CD14-positive monocyte (primary cell): Measurements from ENCODE around the gene ACTA1. TPM values are rescaled to one million over a fixed set of nuclear protein-coding genes. Genes with fewer than 3 reads are reported as not detected.
"Not testable (repeated sequence)": the region's sequence is repeated elsewhere in the genome, so short reads cannot be mapped to it uniquely, and the experiment has no call there.

Experiments
- DNase-seq, 3 donors: peaks; one replicate each; pipeline ENCODE4 v3.0.0-alpha.2; 2011 to 2022
- H2AFZ ChIP-seq: 2 replicates; pipeline ENCODE4 v1.6.0; 2012; ENCODE audit warnings: mild to moderate bottlenecking, low read depth, low read length, inconsistent platforms; ENCODE audit not compliant: insufficient read depth, poor library complexity, severe bottlenecking
- H3K27ac ChIP-seq, 2 donors: 1 replicate in 1 of 2; 2 replicates in 1 of 2; pipeline ENCODE4 v1.5.1; 2012 to 2013; ENCODE audit warnings: low read length in 2 of 2, control low read depth in 1 of 2, inconsistent platforms in 1 of 2, low read depth in 1 of 2, mild to moderate bottlenecking in 1 of 2
- H3K27me3 ChIP-seq, 2 donors: one replicate each; pipeline versions ENCODE4 v1.6.0 to v1.6.1; 2011 to 2013; ENCODE audit warnings: low read length in 2 of 2; ENCODE audit not compliant: control insufficient read depth in 2 of 2, insufficient read depth in 2 of 2
- H3K36me3 ChIP-seq, 2 donors: replicated peaks in 1 of 2; 1 replicate in 1 of 2; 2 replicates in 1 of 2; pipeline versions ENCODE4 v1.5.1 to v1.6.1; 2012 to 2013; ENCODE audit warnings: low read length in 2 of 2, control low read depth in 1 of 2, inconsistent platforms in 1 of 2, mild to moderate bottlenecking in 1 of 2; ENCODE audit not compliant: insufficient read depth in 2 of 2, control insufficient read depth in 1 of 2
- H3K4me1 ChIP-seq, 2 donors: 1 replicate in 1 of 2; 2 replicates in 1 of 2; pipeline versions ENCODE4 v1.5.1 to v1.6.1; 2012 to 2013; ENCODE audit warnings: low read length in 2 of 2, control low read depth in 1 of 2, inconsistent platforms in 1 of 2, mild to moderate bottlenecking in 1 of 2, moderate library complexity in 1 of 2; ENCODE audit not compliant: insufficient read depth in 2 of 2, control insufficient read depth in 1 of 2
- H3K4me2 ChIP-seq: replicated peaks from 2 replicates; pipeline ENCODE3; 2012; ENCODE audit warnings: low read length, moderate library complexity, mild to moderate bottlenecking; ENCODE audit not compliant: poor library complexity, severe bottlenecking; ENCODE audit errors: extremely low read depth
- H3K4me3 ChIP-seq, 3 experiments: fragments of 200-600 bp in 1 of 3; sonication (generic) in 1 of 3; replicated peaks in 1 of 3; 1 replicate in 2 of 3; 2 replicates in 1 of 3; pipeline ENCODE4 v1.5.1; 2011 to 2013; ENCODE audit warnings: low read length in 3 of 3, mild to moderate bottlenecking in 3 of 3, control low read depth in 2 of 3, low read depth in 2 of 3, inconsistent platforms in 1 of 3, moderate library complexity in 1 of 3
- H3K79me2 ChIP-seq: 2 replicates; pipeline ENCODE4 v1.6.0; 2012; ENCODE audit warnings: mild to moderate bottlenecking, control low read depth, inconsistent platforms, low read length, moderate library complexity; ENCODE audit not compliant: insufficient read depth
- H3K9ac ChIP-seq: 2 replicates; pipeline ENCODE4 v1.6.0; 2017; ENCODE audit warnings: low read length, mild to moderate bottlenecking; ENCODE audit not compliant: insufficient read depth, poor library complexity, severe bottlenecking
- H3K9me3 ChIP-seq, 2 donors: replicated peaks in 1 of 2; 1 replicate in 1 of 2; 2 replicates in 1 of 2; pipeline versions ENCODE4 v1.5.1 to v1.6.1; 2012 to 2013; ENCODE audit warnings: low read length in 2 of 2, control low read depth in 1 of 2; ENCODE audit not compliant: control insufficient read depth in 1 of 2, insufficient read depth in 1 of 2
- H4K20me1 ChIP-seq: 2 replicates; pipeline ENCODE4 v1.6.0; 2012; ENCODE audit warnings: mild to moderate bottlenecking, low read length, control low read depth, moderate library complexity; ENCODE audit not compliant: insufficient read depth
- H3K27ac Mint-ChIP-seq, 7 donors: one replicate each; pipeline ENCODE4 v1.8.0; 2020; ENCODE audit warnings: mild to moderate bottlenecking in 7 of 7, mixed read lengths in 7 of 7, moderate library complexity in 6 of 7, inconsistent platforms in 2 of 7
- H3K27me3 Mint-ChIP-seq, 3 donors: one replicate each; pipeline ENCODE4 v1.8.0; 2021 to 2022; ENCODE audit warnings: low read depth in 3 of 3, mild to moderate bottlenecking in 3 of 3, mixed read lengths in 3 of 3, moderate library complexity in 3 of 3, inconsistent platforms in 1 of 3
- H3K36me3 Mint-ChIP-seq, 2 donors: one replicate each; pipeline ENCODE4 v1.8.0; 2020; ENCODE audit warnings: mixed read lengths in 2 of 2, inconsistent platforms in 1 of 2, mild to moderate bottlenecking in 1 of 2
- H3K4me1 Mint-ChIP-seq: one replicate; pipeline ENCODE4 v1.8.0; 2020; ENCODE audit warnings: mild to moderate bottlenecking, mixed read lengths
- H3K4me3 Mint-ChIP-seq, 2 donors: one replicate each; pipeline ENCODE4 v1.8.0; 2020; ENCODE audit warnings: mild to moderate bottlenecking in 2 of 2, mixed read lengths in 2 of 2, moderate library complexity in 1 of 2
- H3K9me3 Mint-ChIP-seq, 7 donors: one replicate each; pipeline ENCODE4 v1.8.0; 2020 to 2022; ENCODE audit warnings: mixed read lengths in 7 of 7, mild to moderate bottlenecking in 6 of 7, moderate library complexity in 6 of 7, inconsistent platforms in 2 of 7
- WGBS: methylation state at CpG from one replicate; pipeline ENCODE4 v1.1.5; 2013; ENCODE audit warnings: missing lambda C conversion rate; ENCODE audit not compliant: insufficient coverage; 5-methylcytosine and 5-hydroxymethylcytosine counted together
- intact Hi-C, 2 donors: fragments of 100-400 bp; cut with micrococcal nuclease; formaldehyde crosslinking; loops; one replicate each; pipeline versions ENCODE4 v1.15.0 to v1.15.1; 2023
- polyA plus RNA-seq, 3 donors: library from polyadenylated mRNA; depleted of rRNA in 1 of 3; unstranded in 2 of 3; stranded (reverse) in 1 of 3; fragments of 300-500 nt in 2 of 3; fragments of >200 nt in 1 of 3; fragmentation: Illumina TruSeq in 2 of 3; gene quantifications; 1 replicate in 2 of 3; 2 replicates in 1 of 3; pipeline ENCODE4 v1.2.3, GENCODE V29; 2012 to 2021
- TF ChIP-seq, protein P1 (sequence below): fragments of 200-600 bp; IDR thresholded peaks from one replicate; pipeline ENCODE4 v1.8.0; 2022; ENCODE audit warnings: antibody characterized with exemption, mild to moderate bottlenecking

ACTA1 gene
- polyA plus RNA-seq, 3 donors = 0.72 TPM; not detected in 2

DNA sequence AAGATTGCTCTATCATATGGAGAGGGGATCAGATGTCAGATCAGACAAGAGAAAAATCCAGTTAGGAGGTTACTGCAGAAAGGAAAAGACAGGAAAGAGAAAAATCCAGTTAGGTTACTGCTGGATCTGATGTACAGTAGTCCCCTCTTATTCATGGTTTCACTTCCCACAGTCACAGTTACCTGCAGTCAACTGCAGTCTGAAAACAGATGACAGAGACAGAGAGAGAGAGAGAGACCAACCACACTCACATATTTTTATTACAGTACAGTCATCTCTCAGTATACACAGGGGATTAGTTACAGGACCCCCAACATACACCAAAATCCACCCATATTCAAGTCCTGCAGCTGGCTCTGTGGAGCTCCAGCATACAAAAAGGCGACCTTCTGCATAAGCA is 45.0 kb upstream of the ACTA1 start:
- Histone ChIP-seq H3K9me3 (no peaks in the 10 kb centered on the region), H3K27me3 (no peaks in the 10 kb centered on the region), H3K36me3 (peaks cover 62 to 91% of the 10 kb centered on the region in 2 donors), H4K20me1 (peaks cover 8% of the 10 kb centered on the region), H3K27ac (no peak overlapping the region), H3K79me2 (no peaks in the 10 kb centered on the region), H3K4me2 (no peak overlapping the region), H3K4me3 (no peak overlapping the region), H3K9ac (no peak overlapping the region), H2AFZ (no peak overlapping the region), H3K4me1 (no peaks in the 10 kb centered on the region)
- Mint-ChIP-seq H3K36me3 (peaks cover 70 to 82% of the 10 kb centered on the region in 2 donors), H3K27me3 (peaks cover 0 to 3% (median 1%) of the 10 kb centered on the region in 3 donors), H3K4me1 (no peaks in the 10 kb centered on the region), H3K4me3 (no peak overlapping the region), H3K9me3 (no peaks in the 10 kb centered on the region), H3K27ac (peak overlapping the region in 1 of 7 donors; percentile 5)
- intact Hi-C loops = no loop called here
- TF ChIP-seq, protein P1, sequence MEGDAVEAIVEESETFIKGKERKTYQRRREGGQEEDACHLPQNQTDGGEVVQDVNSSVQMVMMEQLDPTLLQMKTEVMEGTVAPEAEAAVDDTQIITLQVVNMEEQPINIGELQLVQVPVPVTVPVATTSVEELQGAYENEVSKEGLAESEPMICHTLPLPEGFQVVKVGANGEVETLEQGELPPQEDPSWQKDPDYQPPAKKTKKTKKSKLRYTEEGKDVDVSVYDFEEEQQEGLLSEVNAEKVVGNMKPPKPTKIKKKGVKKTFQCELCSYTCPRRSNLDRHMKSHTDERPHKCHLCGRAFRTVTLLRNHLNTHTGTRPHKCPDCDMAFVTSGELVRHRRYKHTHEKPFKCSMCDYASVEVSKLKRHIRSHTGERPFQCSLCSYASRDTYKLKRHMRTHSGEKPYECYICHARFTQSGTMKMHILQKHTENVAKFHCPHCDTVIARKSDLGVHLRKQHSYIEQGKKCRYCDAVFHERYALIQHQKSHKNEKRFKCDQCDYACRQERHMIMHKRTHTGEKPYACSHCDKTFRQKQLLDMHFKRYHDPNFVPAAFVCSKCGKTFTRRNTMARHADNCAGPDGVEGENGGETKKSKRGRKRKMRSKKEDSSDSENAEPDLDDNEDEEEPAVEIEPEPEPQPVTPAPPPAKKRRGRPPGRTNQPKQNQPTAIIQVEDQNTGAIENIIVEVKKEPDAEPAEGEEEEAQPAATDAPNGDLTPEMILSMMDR = no peak
- 100% methylated on average over 1 of the region's 1 CpG for WGBS
- no peak for DNase-seq

DNA sequence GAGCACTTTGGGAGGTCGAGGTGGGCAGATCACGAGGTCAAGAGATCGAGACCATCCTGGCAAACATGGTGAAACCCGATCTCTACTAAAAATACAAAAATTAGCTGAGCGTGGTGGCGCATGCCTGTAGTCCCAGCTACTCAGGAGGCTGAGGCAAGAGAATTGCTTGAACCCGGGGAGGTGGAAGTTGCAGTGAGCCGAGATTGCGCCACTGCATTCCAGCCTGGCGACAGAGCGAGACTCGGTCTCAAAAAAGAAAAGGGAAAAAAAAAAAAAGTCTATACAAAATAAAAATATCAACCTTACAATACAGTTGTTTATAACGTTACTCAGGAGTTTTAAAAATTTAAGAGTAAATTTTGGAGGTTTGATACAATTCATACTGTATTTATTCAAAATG is 42.0 kb upstream of the ACTA1 start:
- H2AFZ ChIP-seq, H3K27me3 Mint-ChIP-seq, H3K4me3 Mint-ChIP-seq, H3K9me3 ChIP-seq, H3K27ac ChIP-seq, H3K9me3 Mint-ChIP-seq, H3K4me2 ChIP-seq, H3K27ac Mint-ChIP-seq, H3K27me3 ChIP-seq, H3K4me1 ChIP-seq, H3K9ac ChIP-seq, DNase-seq, H4K20me1 ChIP-seq, H3K4me1 Mint-ChIP-seq, H3K4me3 ChIP-seq, H3K79me2 ChIP-seq: not testable (repeated sequence)
- intact Hi-C loops = loop anchor here in 1 of 2 donors (2.0 kb wide), 1 partner anchor 215 kb away; no protein-coding TSS in a partner anchor
- peaks cover 69 to 80% of the 10 kb centered on the region in 2 donors for H3K36me3 Mint-ChIP-seq
- H3K36me3 ChIP-seq = peaks cover 61 to 86% of the 10 kb centered on the region in 2 donors
- 100% methylated on average over 1 of the region's 13 CpGs for WGBS
